ENCODE data around the gene ABHD13.
"Not testable (repeated sequence)": the region's sequence is repeated elsewhere in the genome, so short reads cannot be mapped to it uniquely, and the experiment has no call there.

Gene ABHD13

GRCh38 chr13:108225440-108225839 is 7.2 kb downstream of the ABHD13 start:
- peak in 1 of 2 donors; percentile 38 for DNase-seq

- DNase-seq: no peak
These were observed 8.0 kb downstream of the ABHD13 start for GRCh38 chr13:108226184-108226583.

- DNase-seq: peak; percentile 28 to 71
These were observed 9.6 kb downstream of the ABHD13 start for GRCh38 chr13:108227651-108228272.

GRCh38 chr13:108230377-108230776 is 12.2 kb downstream of the ABHD13 start:
- DNase-seq: no peak

DNA sequence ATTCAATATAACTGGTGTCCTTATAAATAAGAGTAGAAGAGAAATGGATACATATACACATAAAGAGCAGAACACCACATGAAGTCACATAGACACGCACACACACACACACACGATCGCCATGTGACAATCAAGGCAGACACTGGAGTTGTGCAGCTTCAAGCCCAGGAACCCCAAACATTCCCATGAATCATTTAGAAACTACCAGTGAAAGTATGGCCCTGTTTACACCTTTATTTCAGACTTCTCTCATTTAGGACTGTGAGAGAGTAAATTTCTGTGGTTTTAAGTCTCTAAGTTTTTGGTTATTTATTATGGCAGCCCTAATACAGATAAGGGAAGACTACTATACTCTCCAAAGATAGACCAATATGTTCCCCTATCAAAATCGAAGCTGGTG is 31.0 kb downstream of the ABHD13 start:
- no peak for DNase-seq

DNA sequence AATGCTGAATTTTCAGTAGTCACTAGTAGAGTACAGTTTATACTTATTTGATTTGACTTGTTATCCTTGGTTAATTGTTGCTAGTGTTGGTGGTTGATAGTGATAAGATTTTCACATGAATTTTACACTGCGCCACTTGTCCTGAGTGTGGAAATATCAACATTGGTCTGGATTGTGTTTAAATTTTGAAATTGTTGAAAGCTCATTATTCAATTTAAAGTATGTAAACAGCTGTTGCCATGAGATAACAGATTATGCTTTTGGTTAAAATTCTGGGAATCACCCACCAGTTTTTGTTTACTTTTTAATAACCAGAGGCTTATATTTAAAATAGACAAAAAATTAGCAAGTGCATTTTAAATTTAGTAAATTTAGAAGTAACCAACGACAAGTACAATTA is 39.1 kb downstream of the ABHD13 start:
- no peak for DNase-seq

DNA sequence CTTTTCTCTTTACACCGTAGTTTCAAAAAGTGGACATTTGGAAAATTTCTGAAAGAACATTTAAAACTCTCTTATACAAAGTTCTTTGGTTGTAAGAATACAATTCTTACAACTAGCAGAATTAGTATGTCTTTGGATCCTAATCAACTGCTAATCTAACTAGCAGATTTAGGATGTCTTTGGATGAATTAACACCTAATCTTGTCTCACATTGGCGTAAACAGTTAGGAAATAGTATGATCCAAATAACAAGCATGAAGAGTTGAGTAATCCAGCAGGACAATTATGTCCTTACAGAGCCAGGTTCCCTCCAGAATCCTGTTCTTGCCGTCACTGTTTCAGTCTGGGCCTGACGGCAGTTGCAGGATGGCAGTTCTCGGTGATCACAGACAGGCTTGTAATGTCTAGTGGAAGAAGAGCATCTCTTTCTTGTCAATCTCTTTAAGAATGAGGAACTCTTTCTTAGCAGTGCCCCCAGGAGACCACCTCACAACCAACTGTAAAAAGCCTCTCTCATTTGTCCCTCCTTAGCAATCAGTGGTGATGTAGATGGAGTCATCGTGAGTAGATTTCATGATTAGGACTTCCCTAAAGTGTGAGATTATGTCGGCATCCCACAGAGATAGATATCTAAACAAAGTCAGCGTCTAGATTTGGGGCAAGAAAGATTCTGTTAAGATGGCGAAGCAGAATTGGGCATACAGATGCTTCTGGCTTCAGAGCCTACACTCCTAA is 45.6 kb downstream of the ABHD13 start:
- no peak for DNase-seq

DNA sequence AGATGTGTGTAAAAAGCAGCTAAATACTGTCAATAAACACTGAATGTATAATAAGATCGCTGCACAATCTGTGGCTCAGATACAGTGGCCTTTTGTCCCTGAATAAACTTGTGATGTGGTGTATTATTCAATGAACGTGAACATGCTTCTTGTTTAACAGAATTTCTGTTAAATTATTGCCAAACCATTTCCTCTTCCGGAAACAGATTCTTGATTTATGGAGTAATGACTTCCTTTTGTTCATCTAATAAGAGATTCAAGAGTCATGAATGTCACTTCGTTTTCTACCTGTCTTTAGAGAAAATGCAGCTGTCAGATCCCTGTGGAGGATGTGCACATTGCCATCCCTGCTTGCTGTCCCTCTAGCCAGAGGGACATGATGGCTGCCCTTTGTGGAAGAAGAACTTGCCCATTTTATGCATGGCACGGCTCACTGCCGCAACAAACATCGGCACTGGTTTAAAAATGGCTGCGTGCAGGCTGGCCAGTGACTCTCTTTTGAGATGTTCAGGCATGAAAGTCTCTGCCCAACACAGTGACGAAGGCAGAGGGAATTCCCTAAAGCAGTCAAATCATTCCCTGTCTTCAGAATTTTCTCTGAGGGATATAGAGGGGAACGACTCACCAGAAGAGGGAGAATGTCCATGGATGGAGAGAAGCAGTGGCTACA is 48.3 kb downstream of the ABHD13 start:
- peak in 1 of 2 donors; percentile 12 for DNase-seq

GRCh38 chr13:108267347-108267746 is 49.2 kb downstream of the ABHD13 start:
- DNase-seq: peak in 1 of 2 donors; percentile 52

- not testable (repeated sequence) for DNase-seq
These were observed 49.7 kb downstream of the ABHD13 start for GRCh38 chr13:108267855-108268254.

- no peak for DNase-seq
These were observed 50.4 kb downstream of the ABHD13 start for GRCh38 chr13:108268466-108269112.

DNA sequence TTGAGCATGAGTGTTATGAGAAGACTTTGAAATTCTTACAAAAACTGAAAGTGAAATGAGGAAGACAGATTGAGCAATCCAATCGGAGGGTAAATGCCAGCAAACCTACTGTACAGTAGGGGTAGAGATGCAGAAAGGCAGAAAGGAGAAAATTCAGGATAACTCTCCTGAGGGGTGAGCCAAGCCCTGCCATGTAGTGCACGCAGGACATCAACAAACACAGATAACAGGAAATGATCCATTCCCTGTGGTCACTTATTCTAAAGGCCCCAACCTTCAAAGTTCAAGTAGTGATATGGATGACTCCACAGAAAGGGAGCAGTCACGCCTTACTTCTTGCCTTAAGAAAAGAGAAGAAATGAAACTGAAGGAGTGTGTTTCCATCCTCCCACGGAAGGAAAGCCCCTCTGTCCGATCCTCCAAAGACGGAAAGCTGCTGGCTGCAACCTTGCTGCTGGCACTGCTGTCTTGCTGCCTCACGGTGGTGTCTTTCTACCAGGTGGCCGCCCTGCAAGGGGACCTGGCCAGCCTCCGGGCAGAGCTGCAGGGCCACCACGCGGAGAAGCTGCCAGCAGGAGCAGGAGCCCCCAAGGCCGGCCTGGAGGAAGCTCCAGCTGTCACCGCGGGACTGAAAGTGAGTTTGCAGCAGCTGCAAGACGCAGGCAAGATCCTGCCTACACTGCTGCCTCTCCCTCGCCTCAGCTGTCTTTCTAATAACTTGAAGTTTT is 51.6 kb downstream of the ABHD13 start, which contains the start of gene TNFSF13B:
TNFSF13B (plus strand) TSS at position 118 of the 728 bp plus-strand sequence; CDS start at position 296, 178 bp downstream.
- peak; percentile 61 to 71 for DNase-seq

DNA sequence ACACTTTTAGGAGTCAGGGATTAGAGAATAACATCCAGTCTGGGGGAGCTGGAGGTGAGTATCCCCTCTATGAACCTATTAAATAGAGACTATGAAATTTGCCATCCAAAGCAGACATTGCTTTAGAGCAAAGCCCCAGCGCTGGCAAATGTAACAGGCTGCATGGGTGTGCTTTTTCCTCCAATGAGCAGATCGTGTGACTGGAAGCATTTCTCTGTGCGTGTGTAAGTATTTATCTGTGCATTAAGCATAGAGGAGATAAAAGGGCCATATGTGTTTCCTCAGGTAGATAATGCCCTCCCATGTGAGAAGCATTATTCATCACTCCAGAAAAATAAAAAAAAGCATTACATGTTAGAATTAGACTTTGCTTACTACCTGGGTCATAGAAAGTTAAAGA is 52.2 kb downstream of the ABHD13 start:
- peak in 1 of 2 donors; percentile 16 for DNase-seq

GRCh38 chr13:108272333-108272732 is 54.1 kb downstream of the ABHD13 start:
- no peak for DNase-seq

DNA sequence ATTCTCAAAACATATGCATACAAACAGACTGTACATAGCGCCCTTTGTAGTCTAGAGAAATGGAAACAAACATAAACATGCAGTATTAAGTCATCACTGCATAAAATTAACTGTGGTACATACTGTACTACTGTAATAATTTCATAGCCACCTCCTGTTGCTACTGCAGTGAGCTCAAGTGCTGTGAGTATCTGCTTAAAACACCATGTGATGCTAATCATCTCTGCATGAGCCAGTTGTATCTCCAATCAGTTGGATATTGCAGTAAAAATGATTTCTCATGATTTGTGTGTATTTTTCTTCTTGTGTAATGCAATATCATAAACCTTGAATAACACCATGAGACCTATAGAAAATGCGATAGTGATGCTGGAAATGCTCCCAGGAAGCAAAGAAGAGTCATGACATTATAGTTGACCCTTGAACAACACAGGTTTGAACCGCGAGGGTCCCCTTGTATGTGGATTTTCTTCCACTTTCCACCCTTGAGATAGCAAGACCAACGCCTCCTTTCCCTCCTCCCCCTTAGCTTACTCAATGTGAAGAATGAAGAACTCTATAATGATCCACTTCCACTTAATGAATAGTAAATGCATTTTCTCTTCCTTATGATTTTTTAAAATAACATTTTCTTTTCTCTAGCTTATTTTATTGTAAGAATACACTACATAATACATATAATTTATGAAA is 55.4 kb downstream of the ABHD13 start:
- DNase-seq: no peak

DNA sequence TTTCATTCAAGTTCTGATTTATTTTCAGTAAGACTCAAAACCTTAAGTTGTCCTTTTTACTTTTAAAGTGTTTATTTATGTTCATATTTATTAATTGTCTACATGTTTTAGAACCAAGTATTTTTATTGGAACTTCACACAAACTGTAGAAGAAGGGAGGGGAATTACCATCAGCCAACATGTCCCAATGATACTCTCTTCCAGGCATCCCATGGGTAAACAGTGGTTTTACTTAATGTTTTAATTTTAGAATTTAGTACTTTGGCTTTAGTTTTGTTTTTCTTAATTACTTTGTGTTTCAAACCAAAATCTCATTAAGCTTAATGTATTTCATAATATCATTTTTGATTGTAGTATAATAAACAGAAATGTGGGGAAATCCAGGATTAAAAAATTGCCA is 56.5 kb downstream of the ABHD13 start:
- DNase-seq: no peak

DNA sequence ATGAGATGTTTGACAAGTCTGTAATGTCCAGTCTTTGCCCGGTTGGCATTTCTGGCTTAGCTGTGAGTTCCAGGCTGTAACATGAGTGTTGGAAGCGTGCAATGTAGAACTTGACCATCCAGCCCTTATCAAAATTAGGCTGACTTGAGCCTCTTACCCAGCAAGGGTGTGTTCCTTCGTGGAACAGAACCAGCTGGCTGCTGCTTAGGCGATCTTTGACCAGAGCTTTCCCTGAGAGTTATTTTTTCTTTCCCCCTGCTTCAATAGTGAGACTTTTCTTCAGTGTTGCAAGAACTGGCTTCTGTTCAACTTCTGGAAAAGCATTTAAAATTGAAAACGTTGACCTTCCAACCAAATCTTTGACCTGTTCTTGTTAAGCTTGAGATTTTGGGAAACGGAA is 57.9 kb downstream of the ABHD13 start:
- DNase-seq: no peak

DNA sequence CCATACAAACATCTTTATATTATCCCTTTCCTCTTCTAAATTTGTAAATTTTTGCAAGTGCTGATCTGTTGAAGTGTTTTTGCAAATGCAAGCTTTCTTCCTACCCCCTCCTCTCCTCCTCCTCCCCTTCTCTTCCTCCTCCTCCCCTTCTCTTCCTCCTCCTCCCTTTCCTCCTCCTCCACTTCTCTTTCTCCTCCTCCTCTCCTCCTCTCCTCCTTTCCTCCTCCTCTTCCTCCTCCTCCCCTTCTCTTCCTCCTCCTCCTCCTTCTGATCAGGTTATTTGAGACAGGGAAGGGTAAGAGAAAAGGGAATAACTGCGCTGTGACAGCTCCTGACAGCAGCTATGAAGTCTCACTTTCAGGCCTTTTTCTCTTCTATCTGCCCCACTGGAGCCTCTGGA is 60.3 kb downstream of the ABHD13 start:
- DNase-seq: no peak

DNA sequence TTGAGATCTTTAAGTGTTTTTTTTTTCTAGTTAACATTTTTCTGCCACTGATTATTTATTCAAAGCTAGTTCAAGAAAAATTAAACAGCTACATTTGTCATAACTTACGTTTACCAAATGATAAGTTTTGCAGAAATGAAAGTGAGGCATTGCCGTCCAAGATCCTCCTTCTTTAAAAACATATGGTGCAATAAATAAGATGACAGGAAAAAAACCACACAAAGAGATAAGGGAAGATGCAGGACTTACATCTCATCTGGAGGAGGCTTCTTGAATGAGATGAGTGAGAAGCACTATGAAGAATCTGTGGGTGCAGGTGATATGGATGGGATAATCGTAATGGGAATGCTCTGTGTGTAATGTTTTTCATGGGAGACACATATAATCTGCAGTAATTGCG is 63.7 kb downstream of the ABHD13 start:
- no peak for DNase-seq

DNA sequence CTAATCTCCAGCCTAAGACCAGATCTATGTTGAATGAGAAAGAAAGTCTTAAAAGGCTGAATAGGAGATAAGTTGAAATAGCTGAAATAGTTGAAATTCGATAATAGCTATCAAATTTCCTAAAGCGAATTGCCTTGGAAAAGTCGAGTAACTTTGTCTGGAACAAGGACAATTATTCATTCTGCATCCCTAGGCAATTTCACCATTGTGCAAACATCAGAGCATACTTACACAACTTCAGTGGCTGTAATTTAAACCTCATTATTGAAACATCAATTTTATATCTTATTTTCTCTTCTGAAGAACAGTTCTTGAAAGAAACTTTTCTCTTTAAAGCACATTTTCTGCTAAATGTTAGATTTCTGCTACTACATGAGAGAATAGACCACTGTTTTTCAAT is 64.9 kb downstream of the ABHD13 start:
- no peak for DNase-seq

Data from CD4-positive, alpha-beta T cell treated with Interferon alpha-2 for 1 hour (primary cell).